Hematopoietic multipotent progenitor cell treated with erythropoietin and hydrocortisone succinate and interleukin-3 and kit ligand, for 8 days (in vitro differentiated cells): ENCODE data around the gene ANK3.

ENCODE experiments used
- DNase-seq: peaks from one replicate; pipeline ENCODE4 v3.0.0-alpha.2; 2015

Gene ANK3

DNA sequence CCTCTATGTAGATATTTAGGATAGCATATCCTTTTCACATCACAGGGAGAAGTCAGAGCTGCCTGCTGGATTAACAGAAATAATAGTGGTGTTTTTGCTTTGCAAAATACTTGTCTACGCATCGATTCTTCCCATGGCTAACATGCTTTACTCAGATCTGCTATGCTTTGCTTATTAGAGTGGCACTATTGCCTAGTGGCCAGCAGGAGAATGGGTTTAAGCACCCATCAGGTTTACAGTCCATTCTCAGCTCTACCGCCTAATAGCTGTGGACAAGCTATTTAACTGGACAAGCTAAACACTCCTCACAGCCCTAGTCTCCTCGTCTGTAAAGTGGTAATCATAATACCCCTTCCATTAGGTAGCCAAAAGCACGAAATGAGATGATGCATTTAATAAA is 265.1 kb downstream of the ANK3 start:
- no peak for DNase-seq

GRCh38 chr10:60123668-60124067 is 266.0 kb downstream of the ANK3 start:
- DNase-seq = no peak

GRCh38 chr10:60123172-60123571 is 266.5 kb downstream of the ANK3 start:
- DNase-seq = no peak

DNA sequence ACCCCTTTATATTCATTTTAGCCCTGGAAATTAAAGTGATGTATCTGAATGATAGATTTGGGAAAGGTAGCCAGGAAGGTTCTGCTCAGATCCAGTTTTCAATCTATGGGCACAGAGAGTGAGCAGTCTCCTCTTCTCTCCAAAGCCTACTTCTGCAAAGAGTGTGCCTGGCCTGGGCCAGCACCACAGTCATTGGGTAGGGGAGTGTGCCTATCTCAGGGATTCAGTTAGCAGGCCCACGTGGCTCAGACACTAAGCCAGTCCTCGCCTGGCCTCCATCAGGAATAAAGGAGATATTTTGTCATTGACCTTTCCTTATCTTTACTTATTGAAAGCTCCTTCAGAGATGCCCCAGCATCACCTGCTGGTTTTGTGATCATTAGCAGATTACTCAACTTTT is 267.5 kb downstream of the ANK3 start:
- DNase-seq = no peak

GRCh38 chr10:60114765-60115586 is 274.7 kb downstream of the ANK3 start:
- DNase-seq = peak; percentile 59

- no peak for DNase-seq
These were observed 278.9 kb downstream of the ANK3 start for GRCh38 chr10:60110739-60111138.

DNA sequence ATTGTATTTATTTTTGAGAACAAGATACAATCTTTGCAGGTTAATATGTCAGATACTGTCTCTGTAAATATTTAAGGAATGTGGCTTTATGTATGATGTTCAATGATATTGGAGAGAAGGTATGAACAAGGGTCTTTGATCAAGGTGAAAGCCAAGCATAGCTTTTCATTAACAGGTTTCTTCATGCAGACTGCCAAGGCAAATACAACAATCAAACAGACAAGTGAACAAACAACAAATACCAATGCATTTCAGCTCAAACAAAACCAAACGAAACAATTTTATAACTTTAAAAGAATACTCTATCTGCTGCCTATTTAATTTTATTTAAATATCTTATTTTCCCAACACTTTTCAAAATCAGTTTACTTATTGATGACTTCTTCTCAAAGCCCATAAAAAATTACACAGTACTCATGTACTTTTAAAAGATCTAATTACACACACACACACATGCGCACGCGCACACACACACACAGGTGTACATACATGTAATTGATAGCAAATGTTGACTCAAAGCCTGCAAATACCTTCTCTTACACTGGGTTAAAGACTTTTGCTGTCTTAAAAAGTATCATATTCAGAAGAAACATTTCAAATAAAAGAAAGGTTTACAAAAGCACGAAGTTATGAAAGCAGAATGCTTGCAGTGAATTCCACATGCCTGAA is 282.2 kb downstream of the ANK3 start:
- DNase-seq = no peak

- DNase-seq = no peak
These were observed 284.4 kb downstream of the ANK3 start for GRCh38 chr10:60105295-60105695.

- DNase-seq = no peak
These were observed 287.9 kb downstream of the ANK3 start for GRCh38 chr10:60101821-60102220.

GRCh38 chr10:60099998-60100747 is 289.5 kb downstream of the ANK3 start:
- DNase-seq = peak; percentile 75

DNA sequence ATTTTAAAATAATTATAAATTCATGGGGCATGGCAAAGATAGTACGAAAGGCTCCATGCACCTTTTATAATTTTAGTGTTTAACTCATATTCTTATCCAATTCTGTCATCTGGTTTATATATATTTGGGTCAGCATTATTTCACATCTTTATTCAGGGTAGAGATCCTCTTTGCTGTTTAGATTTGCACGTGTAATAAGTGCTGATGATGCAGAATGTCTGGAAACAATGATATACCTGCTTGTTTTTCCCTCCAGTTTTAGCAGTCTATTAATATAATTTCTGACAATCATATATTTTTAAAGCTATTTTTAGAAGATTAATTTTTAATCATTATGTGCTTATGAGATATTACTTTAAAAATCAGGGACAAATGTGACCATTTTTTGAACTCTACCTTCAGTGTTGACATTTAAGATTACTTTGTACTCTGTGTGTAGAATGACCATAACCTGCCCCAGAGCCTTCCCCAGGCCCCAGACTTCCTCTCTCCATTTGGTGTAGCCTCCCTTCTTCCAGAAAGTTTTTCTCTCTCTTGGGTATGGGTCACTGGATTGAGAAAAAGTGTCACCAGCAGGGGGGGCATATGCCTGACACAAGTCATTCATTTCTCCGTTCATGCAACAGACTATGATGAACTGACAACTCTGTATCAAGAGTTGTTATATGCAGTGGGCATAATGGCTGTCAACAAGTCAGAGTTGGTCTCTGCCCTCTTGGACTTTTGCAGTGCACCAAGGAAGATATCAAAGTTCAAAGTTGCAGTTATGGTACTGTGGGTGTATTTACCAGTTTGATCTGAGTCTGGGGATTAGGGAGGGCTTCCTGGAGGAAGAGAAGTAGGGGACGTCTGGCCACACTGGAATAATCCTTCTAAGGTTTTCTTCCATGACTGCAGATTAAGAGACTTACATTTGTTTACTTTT is 290.7 kb downstream of the ANK3 start:
- DNase-seq = peak; percentile 49

- DNase-seq = no peak
These were observed 292.7 kb downstream of the ANK3 start for GRCh38 chr10:60096761-60097513.

- DNase-seq = no peak
These were observed 296.4 kb downstream of the ANK3 start for GRCh38 chr10:60093317-60093716.

DNA sequence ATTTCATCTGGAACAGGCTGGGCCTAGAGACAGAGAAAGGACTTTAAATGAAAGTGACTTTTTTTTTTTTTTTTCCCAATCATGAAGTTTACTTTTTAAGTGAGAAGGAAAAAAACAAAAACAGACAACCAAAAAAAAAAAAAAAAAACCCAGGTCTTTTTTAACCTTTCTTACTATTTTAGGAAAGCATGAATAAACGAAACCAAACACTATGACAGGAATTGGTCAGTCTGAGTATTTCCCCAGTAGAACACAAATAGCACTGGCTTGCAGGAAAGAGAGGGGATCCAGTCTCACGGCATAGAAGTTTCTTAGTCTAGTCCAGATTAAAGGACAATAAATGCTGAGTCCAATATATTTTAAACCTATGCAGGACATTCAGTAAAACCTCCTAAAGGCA is 302.8 kb downstream of the ANK3 start:
- no peak for DNase-seq

DNA sequence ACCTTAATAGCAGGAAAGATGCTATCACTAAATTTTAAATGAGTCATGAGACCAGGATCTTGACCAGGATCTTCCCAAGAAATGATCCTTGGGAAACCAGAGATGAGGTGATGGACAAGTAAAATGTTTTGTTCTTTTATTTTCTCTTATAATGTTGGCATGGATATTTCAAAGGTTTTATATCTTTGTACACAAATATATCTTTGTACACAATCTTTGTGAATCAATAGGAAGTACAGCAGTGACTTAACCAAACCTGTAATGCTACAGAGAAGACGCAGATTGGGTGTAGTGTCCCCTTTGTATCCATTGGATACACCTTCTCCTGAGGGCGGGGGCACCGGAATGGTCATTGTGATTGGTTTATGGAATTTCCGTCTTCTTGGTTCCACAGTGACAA is 303.3 kb downstream of the ANK3 start:
- no peak for DNase-seq

GRCh38 chr10:60082744-60083344 is 306.8 kb downstream of the ANK3 start:
- DNase-seq = no peak

- DNase-seq = no peak
These were observed 307.3 kb downstream of the ANK3 start for GRCh38 chr10:60082341-60082740.

- DNase-seq = peak; percentile 85
These were observed 315.7 kb downstream of the ANK3 start for GRCh38 chr10:60073781-60074656.

DNA sequence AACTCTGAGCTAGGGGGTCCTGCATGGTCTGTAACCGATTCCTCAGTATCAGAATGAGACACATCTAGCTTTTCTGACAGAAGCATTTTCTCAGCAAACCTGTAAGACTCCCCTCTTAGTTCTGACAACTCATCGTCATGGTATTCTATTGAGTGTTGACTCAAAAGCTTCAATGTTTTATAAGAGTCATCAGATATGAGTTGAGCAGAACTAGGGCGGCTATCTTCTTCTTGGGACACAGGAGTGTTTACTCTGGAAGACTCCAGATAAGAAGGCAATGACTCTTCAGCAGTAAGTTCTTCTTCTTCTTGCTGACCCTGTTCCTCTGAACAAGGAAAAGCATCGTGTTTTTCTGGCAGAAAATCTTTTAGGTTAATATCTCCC is 316.3 kb downstream of the ANK3 start:
- DNase-seq = peak; percentile 81

DNA sequence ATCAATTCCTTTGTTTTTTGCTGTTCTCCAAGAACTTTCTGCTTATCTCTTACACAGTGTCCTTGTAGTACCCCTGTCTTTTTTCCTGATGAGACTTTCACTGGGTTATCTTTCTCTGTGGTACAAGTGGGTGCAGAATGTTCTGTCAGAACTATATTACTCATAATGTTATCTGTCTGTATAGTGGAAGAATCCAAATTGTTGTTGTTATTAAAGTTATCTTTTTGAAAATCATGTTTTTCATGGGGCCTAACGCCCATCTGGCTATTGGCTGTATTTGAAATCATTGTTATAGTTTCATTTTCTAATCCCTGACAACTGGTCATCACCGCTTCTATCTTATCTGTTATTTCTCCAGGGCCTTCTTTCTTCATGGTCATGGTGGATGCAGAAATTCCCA is 320.4 kb downstream of the ANK3 start:
- peak; percentile 7 for DNase-seq
